GM23338 (cell line): ENCODE measurements around the gene POC1B. TPM values are rescaled to one million over a fixed set of nuclear protein-coding genes. Genes with fewer than 3 reads are reported as not detected.

ENCODE experiments used
- ATAC-seq: fragments of 200-7000 bp; cut with Tn5 transposase; 3 replicates; pipeline ENCODE4 v1.9.1; 2020
- DNase-seq: peaks from one replicate; pipeline ENCODE4 v3.0.0-alpha.2; 2015; ENCODE audit warnings: low spot score
- H2AFZ ChIP-seq: fragments of 200-600 bp; sonication (generic); 2 replicates; pipeline ENCODE4 v1.8.0; 2016; ENCODE audit warnings: antibody characterized with exemption, mild to moderate bottlenecking, moderate library complexity
- H3F3A ChIP-seq: fragments of 200-600 bp; sonication (generic); replicated peaks from 2 replicates; pipeline ENCODE4 v1.8.0; 2017; ENCODE audit warnings: antibody characterized with exemption, mixed run types, low read depth
- H3K27ac ChIP-seq: fragments of 200-600 bp; sonication (generic); 2 replicates; pipeline ENCODE4 v1.6.1; 2016; ENCODE audit warnings: low read depth
- H3K27me3 ChIP-seq: fragments of 200-600 bp; sonication (generic); 2 replicates; pipeline ENCODE4 v1.8.0; 2016; ENCODE audit warnings: mild to moderate bottlenecking, mixed run types, moderate library complexity; ENCODE audit not compliant: insufficient read depth
- H3K36me3 ChIP-seq: fragments of 200-600 bp; sonication (generic); 2 replicates; pipeline ENCODE4 v1.8.0; 2016; ENCODE audit warnings: mild to moderate bottlenecking; ENCODE audit not compliant: insufficient read depth
- H3K4me1 ChIP-seq: fragments of 200-600 bp; sonication (generic); 2 replicates; pipeline ENCODE4 v1.8.0; 2016; ENCODE audit warnings: mild to moderate bottlenecking, moderate library complexity; ENCODE audit not compliant: insufficient read depth
- H3K4me2 ChIP-seq: fragments of 200-600 bp; sonication (generic); 2 replicates; pipeline ENCODE4 v1.7.1; 2017; ENCODE audit warnings: mixed run types
- H3K4me3 ChIP-seq: fragments of 200-600 bp; sonication (generic); 2 replicates; pipeline ENCODE4 v1.6.1; 2016; ENCODE audit warnings: mixed run types
- H3K79me2 ChIP-seq: fragments of 200-600 bp; sonication (generic); replicated peaks from 2 replicates; pipeline ENCODE4 v1.8.0; 2017; ENCODE audit warnings: mild to moderate bottlenecking; ENCODE audit not compliant: insufficient read depth
- H3K9me2 ChIP-seq: fragments of 200-600 bp; sonication (generic); 2 replicates; pipeline ENCODE4 v1.8.0; 2017; ENCODE audit not compliant: insufficient read depth
- H4K20me1 ChIP-seq: fragments of 200-600 bp; sonication (generic); replicated peaks from 2 replicates; pipeline ENCODE4 v1.8.0; 2017; ENCODE audit warnings: mild to moderate bottlenecking; ENCODE audit not compliant: insufficient read depth
- H3K27ac Mint-ChIP-seq: 2 replicates; pipeline ENCODE4 v1.8.0; 2020; ENCODE audit warnings: inconsistent platforms, mild to moderate bottlenecking, moderate library complexity, mixed read lengths
- H3K27me3 Mint-ChIP-seq: 3 replicates; pipeline ENCODE4 v1.8.0; 2022; ENCODE audit warnings: low read depth, mild to moderate bottlenecking, moderate library complexity, mixed read lengths, inconsistent platforms; ENCODE audit not compliant: insufficient read depth, poor library complexity
- H3K36me3 Mint-ChIP-seq: 3 replicates; pipeline ENCODE4 v1.8.0; 2021; ENCODE audit warnings: low read depth, mild to moderate bottlenecking, inconsistent platforms, moderate library complexity, mixed read lengths
- H3K4me1 Mint-ChIP-seq: 3 replicates; pipeline ENCODE4 v1.8.0; 2020; ENCODE audit warnings: mild to moderate bottlenecking, inconsistent platforms, mixed read lengths
- H3K4me3 Mint-ChIP-seq: 3 replicates; pipeline ENCODE4 v1.8.0; 2021; ENCODE audit warnings: moderate library complexity, mild to moderate bottlenecking, inconsistent platforms, mixed read lengths
- H3K9me3 Mint-ChIP-seq: 3 replicates; pipeline ENCODE4 v1.8.0; 2020; ENCODE audit warnings: moderate library complexity, mild to moderate bottlenecking, inconsistent platforms, mixed read lengths
- polyA plus RNA-seq: library from polyadenylated mRNA; unstranded; fragments of >200 nt; fragmentation: Nextera tagmentation; extraction: Ambion mirVana; gene quantifications from 2 replicates; pipeline ENCODE4 v1.2.1, GENCODE V29; 2016
- total RNA-seq: library from RNA; depleted of rRNA; stranded (reverse); fragments of >200 nt; shearing (Covaris generic); gene quantifications from 2 replicates; pipeline ENCODE4 v1.2.3, GENCODE V29; 2014
- TF ChIP-seq, protein P1 (sequence below), 2 experiments: fragments of 200-600 bp in 1 of 2; sonication (generic) in 1 of 2; conservative IDR thresholded peaks; 2 replicates each; pipeline versions ENCODE4 v1.5.1 to v1.6.1; 2016 to 2017; ENCODE audit warnings: antibody characterized with exemption in 2 of 2, low read depth in 2 of 2, mild to moderate bottlenecking in 2 of 2, moderate library complexity in 1 of 2
- TF ChIP-seq, protein P2 (sequence below): fragments of 250-450 bp; sonication (Bioruptor Pico); IDR thresholded peaks from 2 replicates; pipeline ENCODE4 v1.5.0; 2020; ENCODE audit warnings: mild to moderate bottlenecking, moderate library complexity

POC1B gene
- total and polyA plus RNA-seq, 2 experiments from 2014 or later, result 11.8 to 17.5 TPM

DNA sequence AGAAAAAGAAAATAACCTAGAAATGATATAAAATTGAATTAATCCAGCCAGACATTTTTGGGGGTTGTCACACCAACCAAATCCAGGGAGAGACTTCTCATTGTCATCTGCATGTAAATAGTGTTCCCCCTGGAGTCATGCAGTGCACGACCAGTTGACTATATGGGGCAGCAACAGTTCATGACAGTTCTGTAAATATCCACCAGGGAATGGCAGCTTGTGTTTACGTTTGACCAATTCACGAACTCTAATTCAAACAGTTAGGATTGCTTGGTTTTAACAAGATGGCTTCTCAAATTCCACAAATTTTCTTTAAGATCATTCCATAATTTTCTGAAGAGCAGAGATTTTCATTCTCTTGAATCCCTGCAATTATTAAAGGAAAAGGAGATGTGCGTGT is 130.1 kb downstream of the POC1B start:
- Mint-ChIP-seq H3K4me3 (no peak overlapping the region), H3K4me1 (peaks cover 8% of the 10 kb centered on the region), H3K27ac (no peak overlapping the region), H3K27me3 (no peaks in the 10 kb centered on the region), H3K36me3 (no peaks in the 10 kb centered on the region), H3K9me3 (no peaks in the 10 kb centered on the region; the same call in 2 of the 3 replicates)
- TF ChIP-seq, protein P1, sequence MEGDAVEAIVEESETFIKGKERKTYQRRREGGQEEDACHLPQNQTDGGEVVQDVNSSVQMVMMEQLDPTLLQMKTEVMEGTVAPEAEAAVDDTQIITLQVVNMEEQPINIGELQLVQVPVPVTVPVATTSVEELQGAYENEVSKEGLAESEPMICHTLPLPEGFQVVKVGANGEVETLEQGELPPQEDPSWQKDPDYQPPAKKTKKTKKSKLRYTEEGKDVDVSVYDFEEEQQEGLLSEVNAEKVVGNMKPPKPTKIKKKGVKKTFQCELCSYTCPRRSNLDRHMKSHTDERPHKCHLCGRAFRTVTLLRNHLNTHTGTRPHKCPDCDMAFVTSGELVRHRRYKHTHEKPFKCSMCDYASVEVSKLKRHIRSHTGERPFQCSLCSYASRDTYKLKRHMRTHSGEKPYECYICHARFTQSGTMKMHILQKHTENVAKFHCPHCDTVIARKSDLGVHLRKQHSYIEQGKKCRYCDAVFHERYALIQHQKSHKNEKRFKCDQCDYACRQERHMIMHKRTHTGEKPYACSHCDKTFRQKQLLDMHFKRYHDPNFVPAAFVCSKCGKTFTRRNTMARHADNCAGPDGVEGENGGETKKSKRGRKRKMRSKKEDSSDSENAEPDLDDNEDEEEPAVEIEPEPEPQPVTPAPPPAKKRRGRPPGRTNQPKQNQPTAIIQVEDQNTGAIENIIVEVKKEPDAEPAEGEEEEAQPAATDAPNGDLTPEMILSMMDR (conservative IDR thresholded peaks at IDR 0.05; ENCODE audit: low read depth in 2 of 2), result peak in 1 of 2 experiments; percentile 15; a peak in 1 of 4 replicates
- TF ChIP-seq, protein P2, sequence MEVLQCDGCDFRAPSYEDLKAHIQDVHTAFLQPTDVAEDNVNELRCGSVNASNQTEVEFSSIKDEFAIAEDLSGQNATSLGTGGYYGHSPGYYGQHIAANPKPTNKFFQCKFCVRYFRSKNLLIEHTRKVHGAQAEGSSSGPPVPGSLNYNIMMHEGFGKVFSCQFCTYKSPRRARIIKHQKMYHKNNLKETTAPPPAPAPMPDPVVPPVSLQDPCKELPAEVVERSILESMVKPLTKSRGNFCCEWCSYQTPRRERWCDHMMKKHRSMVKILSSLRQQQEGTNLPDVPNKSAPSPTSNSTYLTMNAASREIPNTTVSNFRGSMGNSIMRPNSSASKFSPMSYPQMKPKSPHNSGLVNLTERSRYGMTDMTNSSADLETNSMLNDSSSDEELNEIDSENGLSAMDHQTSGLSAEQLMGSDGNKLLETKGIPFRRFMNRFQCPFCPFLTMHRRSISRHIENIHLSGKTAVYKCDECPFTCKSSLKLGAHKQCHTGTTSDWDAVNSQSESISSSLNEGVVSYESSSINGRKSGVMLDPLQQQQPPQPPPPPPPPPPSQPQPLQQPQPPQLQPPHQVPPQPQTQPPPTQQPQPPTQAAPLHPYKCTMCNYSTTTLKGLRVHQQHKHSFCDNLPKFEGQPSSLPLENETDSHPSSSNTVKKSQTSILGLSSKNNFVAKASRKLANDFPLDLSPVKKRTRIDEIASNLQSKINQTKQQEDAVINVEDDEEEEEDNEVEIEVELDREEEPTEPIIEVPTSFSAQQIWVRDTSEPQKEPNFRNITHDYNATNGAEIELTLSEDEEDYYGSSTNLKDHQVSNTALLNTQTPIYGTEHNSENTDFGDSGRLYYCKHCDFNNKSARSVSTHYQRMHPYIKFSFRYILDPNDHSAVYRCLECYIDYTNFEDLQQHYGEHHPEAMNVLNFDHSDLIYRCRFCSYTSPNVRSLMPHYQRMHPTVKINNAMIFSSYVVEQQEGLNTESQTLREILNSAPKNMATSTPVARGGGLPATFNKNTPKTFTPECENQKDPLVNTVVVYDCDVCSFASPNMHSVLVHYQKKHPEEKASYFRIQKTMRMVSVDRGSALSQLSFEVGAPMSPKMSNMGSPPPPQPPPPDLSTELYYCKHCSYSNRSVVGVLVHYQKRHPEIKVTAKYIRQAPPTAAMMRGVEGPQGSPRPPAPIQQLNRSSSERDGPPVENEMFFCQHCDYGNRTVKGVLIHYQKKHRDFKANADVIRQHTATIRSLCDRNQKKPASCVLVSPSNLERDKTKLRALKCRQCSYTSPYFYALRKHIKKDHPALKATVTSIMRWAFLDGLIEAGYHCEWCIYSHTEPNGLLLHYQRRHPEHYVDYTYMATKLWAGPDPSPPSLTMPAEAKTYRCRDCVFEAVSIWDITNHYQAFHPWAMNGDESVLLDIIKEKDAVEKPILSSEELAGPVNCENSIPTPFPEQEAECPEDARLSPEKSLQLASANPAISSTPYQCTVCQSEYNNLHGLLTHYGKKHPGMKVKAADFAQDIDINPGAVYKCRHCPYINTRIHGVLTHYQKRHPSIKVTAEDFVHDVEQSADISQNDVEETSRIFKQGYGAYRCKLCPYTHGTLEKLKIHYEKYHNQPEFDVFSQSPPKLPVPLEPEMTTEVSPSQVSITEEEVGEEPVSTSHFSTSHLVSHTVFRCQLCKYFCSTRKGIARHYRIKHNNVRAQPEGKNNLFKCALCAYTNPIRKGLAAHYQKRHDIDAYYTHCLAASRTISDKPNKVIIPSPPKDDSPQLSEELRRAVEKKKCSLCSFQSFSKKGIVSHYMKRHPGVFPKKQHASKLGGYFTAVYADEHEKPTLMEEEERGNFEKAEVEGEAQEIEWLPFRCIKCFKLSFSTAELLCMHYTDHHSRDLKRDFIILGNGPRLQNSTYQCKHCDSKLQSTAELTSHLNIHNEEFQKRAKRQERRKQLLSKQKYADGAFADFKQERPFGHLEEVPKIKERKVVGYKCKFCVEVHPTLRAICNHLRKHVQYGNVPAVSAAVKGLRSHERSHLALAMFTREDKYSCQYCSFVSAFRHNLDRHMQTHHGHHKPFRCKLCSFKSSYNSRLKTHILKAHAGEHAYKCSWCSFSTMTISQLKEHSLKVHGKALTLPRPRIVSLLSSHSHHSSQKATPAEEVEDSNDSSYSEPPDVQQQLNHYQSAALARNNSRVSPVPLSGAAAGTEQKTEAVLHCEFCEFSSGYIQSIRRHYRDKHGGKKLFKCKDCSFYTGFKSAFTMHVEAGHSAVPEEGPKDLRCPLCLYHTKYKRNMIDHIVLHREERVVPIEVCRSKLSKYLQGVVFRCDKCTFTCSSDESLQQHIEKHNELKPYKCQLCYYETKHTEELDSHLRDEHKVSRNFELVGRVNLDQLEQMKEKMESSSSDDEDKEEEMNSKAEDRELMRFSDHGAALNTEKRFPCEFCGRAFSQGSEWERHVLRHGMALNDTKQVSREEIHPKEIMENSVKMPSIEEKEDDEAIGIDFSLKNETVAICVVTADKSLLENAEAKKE (CRISPR knock-in tag), result no peak
- Histone ChIP-seq H3K4me1 (no peaks in the 10 kb centered on the region), H3K4me3 (no peak overlapping the region), H3K36me3 (no peaks in the 10 kb centered on the region), H3K79me2 (no peaks in the 10 kb centered on the region), H2AFZ (no peak overlapping the region), H4K20me1 (no peaks in the 10 kb centered on the region), H3K9me2 (no peaks in the 10 kb centered on the region), H3K27ac (no peak overlapping the region), H3F3A (no peaks in the 10 kb centered on the region), H3K4me2 (no peak overlapping the region), H3K27me3 (no peaks in the 10 kb centered on the region)
- ATAC-seq (peak; percentile 35; the same call in 1 of the 3 replicates), DNase-seq (no peak)

GRCh38 chr12:89393551-89394121 is 132.2 kb downstream of the POC1B start:
- no peak overlapping the region for H3K4me3 Mint-ChIP-seq
- no peak overlapping the region for H3K27ac ChIP-seq
- no peaks in the 10 kb centered on the region; the same call in 2 of the 3 replicates for H3K9me3 Mint-ChIP-seq
- ATAC-seq, result no peak
- H3F3A ChIP-seq, result no peaks in the 10 kb centered on the region
- H3K4me1 Mint-ChIP-seq, result peaks cover 8% of the 10 kb centered on the region
- H3K79me2 ChIP-seq, result no peaks in the 10 kb centered on the region
- H3K36me3 Mint-ChIP-seq, result no peaks in the 10 kb centered on the region
- no peaks in the 10 kb centered on the region for H3K4me1 ChIP-seq
- H3K4me3 ChIP-seq, result no peak overlapping the region
- no peak overlapping the region for H2AFZ ChIP-seq
- H3K27me3 Mint-ChIP-seq, result no peaks in the 10 kb centered on the region
- H4K20me1 ChIP-seq, result no peaks in the 10 kb centered on the region
- DNase-seq, result no peak
- H3K27ac Mint-ChIP-seq, result no peak overlapping the region
- H3K9me2 ChIP-seq, result no peaks in the 10 kb centered on the region
- H3K27me3 ChIP-seq, result no peaks in the 10 kb centered on the region
- H3K4me2 ChIP-seq, result no peak overlapping the region
- no peaks in the 10 kb centered on the region for H3K36me3 ChIP-seq
- TF ChIP-seq, protein P2 (CRISPR knock-in tag), result no peak
